Measurements from ENCODE around the gene B3GALT4. TPM values are rescaled to one million over a fixed set of nuclear protein-coding genes. Genes with fewer than 3 reads are reported as not detected.
A peak's percentile ranks its signal among the peaks of the same experiment; 100 is the strongest.
"Not testable (repeated sequence)": the region's sequence is repeated elsewhere in the genome, so short reads cannot be mapped to it uniquely, and the experiment has no call there.

B3GALT4 gene
- total RNA-seq, 1 donor from 2014 or later: 4.6 TPM

- Mint-ChIP-seq H3K36me3 (ENCODE audit: low read depth) (peaks cover 76% of the 10 kb centered on the region), H3K4me1 (peaks cover 61% of the 10 kb centered on the region), H3K27ac (peak overlapping the region; percentile 87), H3K4me3 (peak overlapping the region; percentile 94)
- not testable (repeated sequence) for H3K27me3 Mint-ChIP-seq, DNase-seq, H3K9me3 Mint-ChIP-seq
- intact Hi-C loops (cut with micrococcal nuclease): loop anchor here (10.0 kb wide), 2 partner anchors 139 to 431 kb away; partner anchors contain the start of genes CUTA, PHF1 and PSMB8
These were observed 935 bp upstream of the B3GALT4 start for GRCh38 chr6:33275795-33276580.

GRCh38 chr6:33276581-33276863 is 401 bp upstream of the B3GALT4 start:
- Mint-ChIP-seq H3K27ac (peak overlapping the region; percentile 87), H3K4me3 (peak overlapping the region; percentile 94), H3K4me1 (peaks cover 58% of the 10 kb centered on the region), H3K36me3 (ENCODE audit: low read depth) (peaks cover 80% of the 10 kb centered on the region), H3K9me3 (no peaks in the 10 kb centered on the region), H3K27me3 (no peaks in the 10 kb centered on the region)
- DNase-seq: no peak
- intact Hi-C loops (cut with micrococcal nuclease): loop anchor here (10.0 kb wide), 2 partner anchors 138 to 432 kb away; partner anchors contain the start of genes CUTA, PHF1 and PSMB8

- DNase-seq: peak; percentile 76
- no peaks in the 10 kb centered on the region for H3K27me3 Mint-ChIP-seq
- peaks cover 52% of the 10 kb centered on the region for H3K4me1 Mint-ChIP-seq
- peaks cover 76% of the 10 kb centered on the region for H3K36me3 Mint-ChIP-seq (ENCODE audit: low read depth)
- no peaks in the 10 kb centered on the region for H3K9me3 Mint-ChIP-seq
- H3K4me3 Mint-ChIP-seq: peak overlapping the region; percentile 83
- peak overlapping the region; percentile 91 for H3K27ac Mint-ChIP-seq
- intact Hi-C loops (cut with micrococcal nuclease): loop anchor here (1.0 to 10.0 kb wide), 5 partner anchors 11 to 433 kb away; partner anchors contain the start of genes CUTA, PFDN6, PHF1 and PSMB8
These were observed 904 bp downstream of the B3GALT4 start for GRCh38 chr6:33277663-33278391.

- Mint-ChIP-seq H3K4me3 (peak overlapping the region; percentile 6), H3K36me3 (ENCODE audit: low read depth) (peaks cover 73% of the 10 kb centered on the region), H3K9me3 (no peaks in the 10 kb centered on the region), H3K4me1 (peaks cover 48% of the 10 kb centered on the region), H3K27me3 (no peaks in the 10 kb centered on the region), H3K27ac (no peak overlapping the region)
- DNase-seq: no peak
- intact Hi-C loops (cut with micrococcal nuclease): loop anchor here (10.0 kb wide), 2 partner anchors 136 to 434 kb away; partner anchors contain the start of genes CUTA, PHF1 and PSMB8
These were observed 1.4 kb downstream of the B3GALT4 start for GRCh38 chr6:33278392-33278741.

- Mint-ChIP-seq H3K4me3 (peak overlapping the region; percentile 6), H3K4me1 (peaks cover 44% of the 10 kb centered on the region), H3K27me3 (no peaks in the 10 kb centered on the region), H3K27ac (no peak overlapping the region), H3K9me3 (no peaks in the 10 kb centered on the region), H3K36me3 (ENCODE audit: low read depth) (peaks cover 69% of the 10 kb centered on the region)
- no peak for DNase-seq
- intact Hi-C loops (cut with micrococcal nuclease): loop anchor here (10.0 kb wide), 2 partner anchors 136 to 434 kb away; partner anchors contain the start of genes CUTA, PHF1 and PSMB8
These were observed 1.9 kb downstream of the B3GALT4 start for GRCh38 chr6:33278810-33279209.

- intact Hi-C loops (cut with micrococcal nuclease): loop anchor here (10.0 kb wide), 2 partner anchors 136 to 434 kb away; partner anchors contain the start of genes CUTA, PHF1 and PSMB8
- H3K9me3 Mint-ChIP-seq: no peaks in the 10 kb centered on the region
- DNase-seq: no peak
- H3K36me3 Mint-ChIP-seq (ENCODE audit: low read depth): peaks cover 69% of the 10 kb centered on the region
- no peak overlapping the region for H3K4me3 Mint-ChIP-seq
- H3K27ac Mint-ChIP-seq: peak overlapping the region; percentile 25
- H3K27me3 Mint-ChIP-seq: no peaks in the 10 kb centered on the region
- H3K4me1 Mint-ChIP-seq: peaks cover 42% of the 10 kb centered on the region
These were observed 2.4 kb downstream of the B3GALT4 start for GRCh38 chr6:33279257-33279695.

- Mint-ChIP-seq H3K36me3 (ENCODE audit: low read depth) (peaks cover 65% of the 10 kb centered on the region), H3K27ac (no peak overlapping the region), H3K4me3 (no peak overlapping the region), H3K27me3 (no peaks in the 10 kb centered on the region), H3K4me1 (peaks cover 36% of the 10 kb centered on the region), H3K9me3 (no peaks in the 10 kb centered on the region)
- intact Hi-C loops (cut with micrococcal nuclease): loop anchor here (10.0 kb wide), 2 partner anchors 135 to 435 kb away; partner anchors contain the start of genes CUTA, PHF1 and PSMB8
- no peak for DNase-seq
These were observed 3.1 kb downstream of the B3GALT4 start for GRCh38 chr6:33279971-33280511.

- DNase-seq: no peak
- Mint-ChIP-seq H3K27ac (no peak overlapping the region), H3K4me3 (no peak overlapping the region), H3K36me3 (ENCODE audit: low read depth) (peaks cover 60% of the 10 kb centered on the region), H3K4me1 (peaks cover 32% of the 10 kb centered on the region), H3K27me3 (no peaks in the 10 kb centered on the region), H3K9me3 (no peaks in the 10 kb centered on the region)
- intact Hi-C loops (cut with micrococcal nuclease): no loop called here
These were observed 3.6 kb downstream of the B3GALT4 start for GRCh38 chr6:33280539-33280938.

- H3K27me3 Mint-ChIP-seq; H3K9me3 Mint-ChIP-seq; H3K4me3 Mint-ChIP-seq; DNase-seq; intact Hi-C loops (cut with micrococcal nuclease); H3K27ac Mint-ChIP-seq: not testable (repeated sequence)
- H3K4me1 Mint-ChIP-seq: peaks cover 24% of the 10 kb centered on the region
- peaks cover 59% of the 10 kb centered on the region for H3K36me3 Mint-ChIP-seq (ENCODE audit: low read depth)
These were observed 8.3 kb downstream of the B3GALT4 start for GRCh38 chr6:33285214-33285613.

- Mint-ChIP-seq H3K27me3 (no peaks in the 10 kb centered on the region), H3K36me3 (ENCODE audit: low read depth) (peaks cover 62% of the 10 kb centered on the region), H3K27ac (no peak overlapping the region), H3K9me3 (no peaks in the 10 kb centered on the region), H3K4me1 (peaks cover 28% of the 10 kb centered on the region), H3K4me3 (peak overlapping the region; percentile 100)
- intact Hi-C loops (cut with micrococcal nuclease): no loop called here
- DNase-seq: no peak
These were observed 10.3 kb downstream of the B3GALT4 start for GRCh38 chr6:33286946-33287914.

GRCh38 chr6:33288141-33288920 is 11.4 kb downstream of the B3GALT4 start:
- H3K36me3 Mint-ChIP-seq (ENCODE audit: low read depth): peaks cover 63% of the 10 kb centered on the region
- H3K9me3 Mint-ChIP-seq: no peaks in the 10 kb centered on the region
- H3K27ac Mint-ChIP-seq: peak overlapping the region; percentile 95
- peaks cover 28% of the 10 kb centered on the region for H3K4me1 Mint-ChIP-seq
- H3K4me3 Mint-ChIP-seq: peak overlapping the region; percentile 100
- no peaks in the 10 kb centered on the region for H3K27me3 Mint-ChIP-seq
- intact Hi-C loops (cut with micrococcal nuclease): no loop called here
- no peak for DNase-seq
